NCI-H2107 treated with DMSO at 0.1 percent for 48 hours (cell line): ENCODE results near the gene TSPAN18.
"Not testable (repeated sequence)": the region's sequence is repeated elsewhere in the genome, so short reads cannot be mapped to it uniquely, and the experiment has no call there.

Experiments used
- DNase-seq: peaks from one replicate; lab custom pipeline; 2025; ENCODE audit not compliant: unreplicated experiment; lab: John Stamatoyannopoulos, UW

Gene TSPAN18

GRCh38 chr11:44863231-44863630 is 136.5 kb downstream of the TSPAN18 start:
- DNase-seq: no peak

- DNase-seq: no peak
These were observed 139.1 kb downstream of the TSPAN18 start for GRCh38 chr11:44865866-44866272.

GRCh38 chr11:44866286-44866685 is 139.5 kb downstream of the TSPAN18 start:
- DNase-seq: no peak

DNA sequence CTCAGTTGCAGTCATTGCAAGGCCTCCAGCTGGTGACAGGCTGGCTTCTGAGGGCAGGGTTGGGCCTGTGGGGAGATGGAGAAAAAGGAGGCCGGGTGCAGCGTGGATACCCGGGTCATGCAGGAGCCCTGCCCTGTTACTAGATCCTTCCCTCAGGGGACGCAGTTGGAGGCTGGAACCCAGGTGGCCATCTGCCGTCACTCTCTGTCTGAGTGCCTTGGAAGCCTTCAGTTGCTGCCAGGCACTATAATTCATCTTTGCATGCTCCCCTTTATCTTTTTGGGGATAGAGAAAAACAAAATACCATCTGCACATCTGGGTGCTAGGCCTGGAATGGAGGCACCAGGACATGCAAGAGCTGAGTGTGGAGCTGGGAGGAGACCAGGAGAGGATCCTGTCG is 141.3 kb downstream of the TSPAN18 start:
- no peak for DNase-seq

DNA sequence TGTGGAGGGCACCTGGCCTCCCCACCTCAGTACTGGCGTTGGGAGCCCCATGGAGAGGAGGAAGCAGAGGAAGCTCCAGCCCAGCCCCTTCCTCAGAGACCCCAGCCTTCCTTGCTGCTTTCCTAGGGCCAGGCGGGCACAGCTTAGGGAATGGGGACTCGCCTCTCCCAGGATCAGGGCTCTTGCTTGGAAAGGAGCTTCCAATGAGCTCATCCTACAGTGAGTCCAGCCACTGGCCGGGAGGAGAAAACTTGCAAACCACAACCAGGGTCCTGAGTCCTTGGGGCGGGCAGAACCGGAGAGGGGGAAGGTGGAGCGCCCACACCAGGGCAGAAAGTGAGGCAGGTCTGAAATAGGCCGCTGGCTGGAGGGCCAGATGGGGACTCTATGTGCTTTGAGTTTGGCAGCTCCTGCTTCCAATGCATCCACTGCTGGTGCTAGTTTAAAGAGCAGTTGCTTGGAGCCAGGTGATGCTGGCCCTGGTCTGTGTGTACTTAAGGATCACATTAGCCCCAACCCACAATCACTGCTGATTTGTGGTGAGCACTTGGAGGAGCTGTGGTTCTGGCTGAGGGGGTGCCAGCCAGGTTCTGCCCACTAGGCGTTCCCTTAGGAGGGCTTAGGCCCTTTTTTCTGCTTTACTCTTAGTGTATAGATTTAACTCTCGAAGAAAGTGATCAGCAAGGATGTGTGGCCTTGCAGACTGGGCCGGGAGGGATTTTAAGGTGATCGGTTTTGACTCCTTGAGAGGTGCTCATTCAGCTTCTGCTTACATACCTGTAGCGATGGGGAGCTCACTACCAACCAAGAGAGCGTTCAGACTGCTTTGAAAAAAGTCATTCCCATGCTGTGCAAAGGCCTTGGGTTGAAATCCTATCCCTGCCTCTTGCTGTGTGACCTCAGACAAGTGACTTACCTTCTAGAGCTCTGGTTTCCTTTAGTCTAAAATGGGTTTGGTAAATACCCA is 142.0 kb downstream of the TSPAN18 start:
- DNase-seq: no peak

GRCh38 chr11:44870181-44870580 is 143.4 kb downstream of the TSPAN18 start:
- DNase-seq: no peak

GRCh38 chr11:44870615-44871176 is 143.9 kb downstream of the TSPAN18 start:
- no peak for DNase-seq

DNA sequence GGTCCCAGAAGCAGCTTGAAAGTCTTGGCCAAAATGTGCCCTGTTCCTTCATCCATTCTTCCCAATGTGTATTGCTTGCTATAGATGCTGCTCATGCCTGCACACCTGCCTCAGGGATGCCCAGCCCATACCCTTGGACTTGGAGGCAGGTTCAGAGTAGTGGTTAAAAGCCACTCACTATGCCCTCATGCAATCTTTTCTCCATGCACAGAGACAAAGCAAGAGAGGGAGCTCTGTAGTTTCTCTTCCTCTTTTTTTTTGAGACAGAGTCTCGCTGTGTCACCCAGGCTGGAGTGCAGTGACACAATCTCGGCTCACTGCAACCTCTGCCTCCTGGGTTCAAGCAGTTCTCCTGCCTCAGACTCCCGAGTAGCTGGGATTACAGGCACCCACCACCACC is 144.9 kb downstream of the TSPAN18 start:
- DNase-seq: not testable (repeated sequence)

- no peak for DNase-seq
These were observed 145.8 kb downstream of the TSPAN18 start for GRCh38 chr11:44872556-44872955.

- DNase-seq: no peak
These were observed 146.8 kb downstream of the TSPAN18 start for GRCh38 chr11:44873537-44873936.

GRCh38 chr11:44874284-44874683 is 147.5 kb downstream of the TSPAN18 start:
- DNase-seq: no peak

DNA sequence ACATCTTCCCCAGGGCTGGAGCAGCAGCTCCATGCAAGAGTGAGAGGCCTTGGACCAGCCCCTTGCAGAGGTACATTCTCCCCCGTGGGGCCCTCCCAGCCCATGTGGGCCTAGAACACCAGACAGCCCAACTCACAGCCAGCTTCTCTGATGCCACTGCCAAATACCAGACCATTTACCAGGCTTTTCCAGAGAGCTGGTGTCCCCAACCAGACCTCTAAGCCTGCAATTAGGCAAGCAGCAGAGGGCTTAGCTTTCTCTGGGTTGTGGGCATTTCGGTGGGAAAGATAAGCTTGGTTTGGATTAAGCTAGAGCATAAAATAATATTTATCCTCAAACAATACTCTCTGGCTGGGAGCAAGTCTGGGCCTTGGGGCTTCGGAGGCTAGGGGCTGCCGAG is 148.3 kb downstream of the TSPAN18 start:
- no peak for DNase-seq

DNA sequence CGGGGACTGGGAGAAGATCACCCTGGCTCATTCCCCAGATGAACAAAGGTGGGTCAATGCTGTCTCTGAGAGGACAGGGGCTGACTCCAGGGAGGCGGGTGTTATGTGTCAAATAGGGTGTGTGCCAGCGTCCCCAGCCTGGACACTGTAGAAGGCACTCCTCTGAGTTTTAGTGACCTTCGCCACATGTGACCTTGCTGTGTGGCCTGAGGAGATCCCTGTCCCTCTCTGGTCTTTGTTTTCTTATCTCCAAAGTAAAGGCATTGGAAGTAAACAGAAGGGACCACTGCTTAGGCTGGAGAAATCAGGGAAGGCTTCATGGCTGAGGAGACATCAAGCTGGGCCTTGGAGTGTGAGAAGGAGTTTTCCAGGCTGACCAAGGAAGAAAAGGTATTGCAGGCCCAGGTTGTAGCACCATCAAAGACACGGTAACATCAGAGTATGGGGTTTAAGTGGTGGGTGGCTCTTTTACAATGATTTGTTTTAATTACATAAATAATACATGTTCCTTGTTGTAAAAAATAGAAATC is 149.5 kb downstream of the TSPAN18 start:
- no peak for DNase-seq

GRCh38 chr11:44876906-44877305 is 150.1 kb downstream of the TSPAN18 start:
- no peak for DNase-seq

DNA sequence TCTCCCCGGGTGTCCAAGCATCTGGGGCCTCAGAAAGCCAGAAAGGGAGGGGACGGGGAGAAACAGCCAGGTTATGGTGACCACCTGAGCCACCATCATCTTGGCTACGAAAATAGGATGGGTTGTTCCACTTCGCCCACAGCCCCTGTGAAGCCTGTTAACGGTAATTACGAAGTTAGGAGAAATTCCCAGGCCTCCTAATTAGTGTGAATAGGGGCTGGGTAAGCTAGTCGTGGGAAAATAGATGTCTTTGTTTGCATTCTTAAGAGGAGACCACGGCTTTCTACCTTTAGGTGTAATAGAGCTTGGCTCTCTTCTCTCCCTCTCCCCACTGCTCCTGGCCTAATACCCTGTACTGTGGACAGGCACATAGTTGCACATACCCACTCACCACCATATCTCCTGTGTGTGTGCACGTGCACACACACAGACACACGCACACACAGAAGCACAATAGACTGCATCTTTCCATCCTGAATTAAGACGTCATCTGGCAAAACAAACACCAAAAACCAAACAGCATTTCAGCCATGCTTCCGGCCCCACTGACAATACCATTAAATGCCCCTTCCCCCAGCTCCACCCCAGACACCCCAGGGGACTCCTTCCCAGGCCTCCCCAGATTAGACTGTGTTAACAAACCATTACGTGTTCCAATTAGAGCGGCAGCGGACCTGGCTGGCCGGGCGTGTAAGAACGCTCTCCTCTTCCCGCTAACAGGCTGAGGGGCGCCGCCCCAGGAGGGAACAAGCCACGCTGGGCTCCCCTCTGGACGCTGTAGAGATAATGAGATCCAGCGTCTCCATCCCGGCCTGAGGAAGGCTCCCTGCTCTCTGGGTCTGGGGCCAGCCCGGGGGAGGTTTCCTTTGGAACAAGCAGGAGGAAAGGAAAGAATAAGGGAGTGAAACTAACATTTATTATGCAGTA is 151.1 kb downstream of the TSPAN18 start:
- DNase-seq: no peak

DNA sequence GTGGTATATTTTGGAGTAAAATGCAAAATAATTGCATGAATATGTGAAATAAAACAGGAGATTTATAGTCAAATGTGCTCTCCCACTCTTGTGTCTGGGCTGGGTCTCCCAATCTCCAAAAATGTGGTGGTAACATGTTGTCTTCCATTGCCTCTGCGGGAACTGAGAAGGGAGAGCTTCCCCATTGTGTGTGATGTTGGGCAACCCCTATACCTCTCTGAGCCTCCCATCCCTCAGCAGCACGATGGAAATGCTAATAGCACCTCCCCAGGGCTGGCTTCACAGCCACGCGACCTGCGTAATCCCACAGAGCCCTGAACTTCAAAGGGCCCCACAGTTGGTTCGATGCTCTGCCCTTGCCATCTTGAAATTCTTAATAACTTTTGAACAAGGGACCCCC is 151.9 kb downstream of the TSPAN18 start:
- no peak for DNase-seq

DNA sequence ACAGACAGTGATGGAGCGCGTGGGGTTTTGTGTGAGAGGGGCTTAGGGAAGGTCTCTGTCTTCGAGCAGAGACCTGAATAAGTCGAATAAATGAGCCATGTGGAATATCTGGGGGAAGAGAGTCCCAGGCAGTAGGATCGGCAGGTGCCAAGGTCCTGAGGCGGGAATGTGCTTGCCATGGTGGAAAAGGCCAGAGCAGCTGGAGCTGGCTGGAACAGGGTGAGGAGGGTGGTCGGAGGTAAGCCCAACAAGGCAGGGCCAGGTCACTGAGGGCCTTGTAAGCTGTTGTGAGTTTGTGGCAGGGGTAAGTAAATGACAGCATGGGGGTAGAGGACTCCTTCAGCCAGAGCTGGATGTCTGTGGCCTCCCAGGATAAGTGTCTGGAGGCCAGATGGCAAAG is 152.7 kb downstream of the TSPAN18 start:
- no peak for DNase-seq

DNA sequence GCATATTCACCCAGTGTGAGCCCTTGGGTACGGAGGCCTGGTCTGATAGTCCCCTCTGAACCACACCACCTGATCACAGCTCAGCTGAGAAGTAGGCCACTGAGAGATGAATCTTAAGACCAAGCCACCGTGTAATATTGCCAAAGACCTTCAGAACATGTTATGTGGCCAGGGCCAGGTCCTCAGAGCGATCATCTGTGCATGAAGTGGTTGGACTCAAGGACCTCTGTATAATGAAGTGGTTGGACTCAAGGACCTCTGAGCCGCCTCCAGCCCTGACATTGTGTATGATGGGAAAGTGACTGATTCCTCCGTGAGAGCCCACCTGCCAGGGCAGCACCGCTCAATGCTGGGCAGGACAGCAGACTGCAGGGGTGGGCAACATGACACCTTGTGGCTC is 153.7 kb downstream of the TSPAN18 start:
- no peak for DNase-seq

DNA sequence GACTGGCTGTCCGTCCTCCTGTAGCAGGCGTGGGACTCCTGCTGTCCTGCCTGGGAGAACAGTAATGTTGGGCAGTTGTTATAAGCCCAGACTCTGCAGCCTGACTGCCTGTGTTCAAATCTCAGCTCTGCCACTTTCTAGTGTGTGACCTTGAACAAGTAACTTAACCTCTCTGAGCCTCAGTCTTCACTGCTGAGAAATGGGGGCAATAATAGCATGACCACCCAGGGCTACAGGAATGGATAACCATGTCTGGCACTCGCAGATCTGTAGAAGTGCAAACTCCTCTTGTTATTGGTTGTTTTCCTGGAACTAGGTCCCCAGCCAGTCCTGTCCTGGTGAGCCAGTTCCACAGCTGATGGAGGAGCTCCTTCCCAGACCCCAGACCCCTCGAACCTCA is 154.2 kb downstream of the TSPAN18 start:
- no peak for DNase-seq

DNA sequence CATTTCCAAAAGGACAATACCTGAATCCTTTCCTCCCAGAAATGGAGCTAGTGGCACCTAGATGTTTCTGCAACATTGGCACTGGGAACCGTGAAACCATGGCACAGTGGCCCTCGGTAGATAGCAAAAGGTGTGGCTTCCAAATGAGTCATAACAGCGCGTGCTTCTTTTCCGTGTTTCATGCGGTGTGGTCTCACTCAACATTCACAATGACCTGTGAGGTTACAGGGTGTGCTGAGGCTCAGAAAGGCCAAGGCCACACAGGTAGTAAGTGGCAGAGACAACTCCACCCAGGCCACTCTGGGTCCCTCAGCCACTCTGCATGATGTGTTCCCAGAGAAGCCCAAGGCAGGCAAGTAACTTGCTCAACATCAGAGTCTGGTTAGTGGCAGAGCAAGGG is 156.5 kb downstream of the TSPAN18 start:
- DNase-seq: no peak

- no peak for DNase-seq
These were observed 157.3 kb downstream of the TSPAN18 start for GRCh38 chr11:44884056-44884455.
